ENCODE measurements around the gene SYT5. TPM values are rescaled to one million over a fixed set of nuclear protein-coding genes. Genes with fewer than 3 reads are reported as not detected.

The SYT5 gene
- total RNA-seq, 1 donor from 2014 or later = 0.80 TPM

DNA sequence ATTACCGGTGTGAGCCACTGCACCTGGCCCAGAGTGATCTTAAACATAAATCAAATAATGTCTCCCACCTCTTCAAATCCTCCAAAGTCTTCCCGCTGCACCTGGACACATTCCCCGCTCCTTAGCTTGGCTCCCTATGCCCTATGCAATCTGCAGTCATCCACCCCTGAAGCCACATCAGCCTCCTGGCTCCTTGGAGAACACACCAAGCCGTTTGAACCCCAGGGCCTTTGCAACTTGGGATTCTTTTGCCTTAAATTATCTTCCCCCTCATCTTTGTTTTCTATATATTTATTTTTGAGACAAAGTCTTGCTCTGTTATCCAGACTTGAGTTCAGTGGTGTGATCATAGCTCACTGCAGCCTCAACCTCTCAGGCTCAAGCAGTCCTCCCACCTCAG, 11.0 kb downstream of the SYT5 start:
- H3K4me1 Mint-ChIP-seq (ENCODE audit: low read depth) = peaks cover 21% of the 10 kb centered on the region
- DNase-seq (ENCODE audit: low spot score) = no peak
- no peaks in the 10 kb centered on the region for H3K36me3 Mint-ChIP-seq (ENCODE audit: low read depth)
- no peak for TF ChIP-seq CTCF (IDR thresholded peaks at IDR 0.05)
- peaks cover 31% of the 10 kb centered on the region for H3K27me3 Mint-ChIP-seq (ENCODE audit: low read depth)
- H3K9me3 Mint-ChIP-seq (ENCODE audit: low read depth) = no peaks in the 10 kb centered on the region
- H3K4me3 Mint-ChIP-seq (ENCODE audit: unreplicated experiment) = no peak overlapping the region
- no peak overlapping the region for H3K27ac Mint-ChIP-seq (ENCODE audit: unreplicated experiment)

DNA sequence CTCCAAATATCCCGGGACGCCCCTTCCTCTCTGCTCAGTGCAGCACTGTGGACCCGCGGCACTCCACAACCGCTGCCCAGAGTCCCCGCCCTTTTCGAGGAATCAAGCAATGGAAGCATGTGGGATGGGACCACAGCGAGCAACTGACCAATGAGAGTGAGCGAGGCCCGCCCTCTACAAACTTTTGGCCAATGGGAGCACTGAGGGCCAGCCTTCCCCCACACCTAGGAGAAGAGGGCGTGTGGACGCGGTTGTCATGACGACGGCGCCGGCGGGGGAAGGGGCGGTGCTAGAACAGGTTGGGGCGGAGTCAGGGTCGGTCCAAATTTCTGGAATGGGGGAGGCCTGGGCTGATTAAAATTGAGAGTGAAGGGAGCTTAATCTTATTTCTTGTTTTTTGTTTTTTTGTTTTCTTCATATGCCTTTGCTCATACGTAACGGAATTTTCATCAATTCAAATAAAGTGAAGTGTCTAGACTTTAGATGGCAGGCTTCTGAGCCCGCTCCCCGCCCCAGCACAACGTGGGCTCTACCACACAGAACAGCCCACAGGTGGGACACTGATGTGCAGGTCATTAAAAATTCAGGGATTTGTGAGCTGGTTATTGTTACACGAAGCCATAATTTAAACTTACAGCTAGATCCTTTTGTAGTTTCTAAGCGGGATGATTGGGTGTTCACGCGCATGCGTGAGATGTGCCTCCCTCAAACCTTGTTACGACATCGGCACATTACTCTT, 13.4 kb downstream of the SYT5 start, which contains the start of gene DNAAF3:
Gene DNAAF3, minus strand, starts transcription at position 84 of the 739 bp plus-strand sequence. CDS start 200 bp downstream, outside the sequence.
- Mint-ChIP-seq H3K9me3 (ENCODE audit: low read depth) (no peaks in the 10 kb centered on the region), H3K27ac (ENCODE audit: unreplicated experiment) (peak within 1 kb of the TSS; percentile 92), H3K4me1 (ENCODE audit: low read depth) (peaks cover 9% of the 10 kb centered on the region)

DNA sequence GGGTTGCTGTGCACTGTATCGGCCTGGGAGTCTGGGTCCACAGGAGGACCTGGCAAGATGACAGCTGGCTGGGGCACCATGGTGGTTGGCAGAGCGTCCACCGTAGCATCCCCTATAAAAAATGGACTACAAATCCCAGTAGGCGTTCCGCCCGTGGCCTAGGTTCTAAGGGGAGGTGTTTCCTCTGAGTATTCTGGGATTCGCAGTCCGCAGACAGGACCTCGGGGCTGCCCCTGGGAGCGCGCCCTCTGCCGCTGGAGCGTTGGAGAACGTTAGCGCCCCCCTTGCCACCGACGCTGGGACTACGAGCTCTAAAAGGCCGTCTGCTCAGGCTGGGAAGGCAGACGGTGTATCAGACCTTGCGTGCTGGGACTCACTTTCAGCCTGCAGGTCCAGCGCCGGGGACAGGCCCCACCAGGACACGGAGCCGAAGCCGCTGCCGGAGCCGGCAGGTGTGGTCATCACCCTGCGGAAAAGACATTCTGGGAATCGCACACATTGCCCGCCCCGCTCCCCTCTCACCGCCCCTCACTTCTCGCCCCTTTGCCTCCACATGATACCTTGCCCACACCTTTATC, 14.0 kb downstream of the SYT5 start:
- peak overlapping the region; percentile 92 for H3K27ac Mint-ChIP-seq (ENCODE audit: unreplicated experiment)
- DNase-seq (ENCODE audit: low spot score) = no peak
- H3K27me3 Mint-ChIP-seq (ENCODE audit: low read depth) = peaks cover 19% of the 10 kb centered on the region

More for the DNA sequence above, 13.4 kb downstream of the SYT5 start, which contains the start of gene DNAAF3:
- peak; percentile 95 for DNase-seq (ENCODE audit: low spot score)
- Mint-ChIP-seq H3K36me3 (ENCODE audit: low read depth) (no peaks in the 10 kb centered on the region), H3K27me3 (ENCODE audit: low read depth) (peaks cover 25% of the 10 kb centered on the region), H3K4me3 (ENCODE audit: unreplicated experiment) (peak within 1 kb of the TSS; percentile 96)
- TF ChIP-seq CTCF (IDR thresholded peaks at IDR 0.05) = no peak

GRCh38 chr19:55161571-55162322, 18.3 kb downstream of the SYT5 start:
- Mint-ChIP-seq H3K4me3 (ENCODE audit: unreplicated experiment) (no peak overlapping the region), H3K36me3 (ENCODE audit: low read depth) (no peaks in the 10 kb centered on the region), H3K27me3 (ENCODE audit: low read depth) (peaks cover 9% of the 10 kb centered on the region), H3K9me3 (ENCODE audit: low read depth) (no peaks in the 10 kb centered on the region), H3K4me1 (ENCODE audit: low read depth) (peaks cover 14% of the 10 kb centered on the region), H3K27ac (ENCODE audit: unreplicated experiment) (no peak overlapping the region)
- no peak for DNase-seq (ENCODE audit: low spot score)
- TF ChIP-seq CTCF (IDR thresholded peaks at IDR 0.05) = no peak

More for the DNA sequence above, 14.0 kb downstream of the SYT5 start:
- no peaks in the 10 kb centered on the region for H3K36me3 Mint-ChIP-seq (ENCODE audit: low read depth)
- peak; percentile 89 for TF ChIP-seq CTCF (IDR thresholded peaks at IDR 0.05)
- peaks cover 9% of the 10 kb centered on the region for H3K4me1 Mint-ChIP-seq (ENCODE audit: low read depth)
- peak overlapping the region; percentile 96 for H3K4me3 Mint-ChIP-seq (ENCODE audit: unreplicated experiment)
- H3K9me3 Mint-ChIP-seq (ENCODE audit: low read depth) = no peaks in the 10 kb centered on the region

DNA sequence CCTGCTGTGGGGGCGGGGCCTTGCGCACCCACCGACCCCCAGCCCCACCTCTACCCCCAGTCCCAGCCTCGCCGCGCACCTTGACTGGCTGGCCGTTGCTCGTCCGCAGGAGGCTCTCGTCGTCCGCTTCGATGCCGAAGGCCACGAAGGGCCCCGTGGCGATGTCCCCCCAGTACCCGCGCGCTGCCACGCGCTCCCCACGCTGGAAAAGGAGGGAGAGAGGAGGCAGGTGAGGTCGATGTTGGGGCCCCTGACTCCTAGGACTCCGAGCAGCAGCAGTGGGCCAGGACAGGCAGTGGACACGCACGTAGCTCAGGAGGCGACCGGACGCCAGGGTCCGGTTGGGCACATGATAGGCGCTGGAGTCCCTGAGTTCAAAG, 19.1 kb downstream of the SYT5 start:
- peaks cover 14% of the 10 kb centered on the region for H3K4me1 Mint-ChIP-seq (ENCODE audit: low read depth)
- peaks cover 13% of the 10 kb centered on the region for H3K27me3 Mint-ChIP-seq (ENCODE audit: low read depth)
- TF ChIP-seq CTCF (IDR thresholded peaks at IDR 0.05) = no peak
- no peak overlapping the region for H3K4me3 Mint-ChIP-seq (ENCODE audit: unreplicated experiment)
- no peak overlapping the region for H3K27ac Mint-ChIP-seq (ENCODE audit: unreplicated experiment)
- DNase-seq (ENCODE audit: low spot score) = no peak
- H3K36me3 Mint-ChIP-seq (ENCODE audit: low read depth) = no peaks in the 10 kb centered on the region
- no peaks in the 10 kb centered on the region for H3K9me3 Mint-ChIP-seq (ENCODE audit: low read depth)
